AG10803 (cell line): ENCODE measurements around the gene RPH3AL.
"Not testable (repeated sequence)": the region's sequence is repeated elsewhere in the genome, so short reads cannot be mapped to it uniquely, and the experiment has no call there.

Experiments used
- DNase-seq: peaks from one replicate; pipeline ENCODE4 v3.0.0; 2010; ENCODE audit warnings: low read depth
- H3K4me3 ChIP-seq: 2 replicates; pipeline ENCODE4 v1.5.1; 2011; ENCODE audit warnings: mild to moderate bottlenecking, low read length, control low read depth
- TF ChIP-seq, protein P1 (sequence below): conservative IDR thresholded peaks from 2 replicates; pipeline ENCODE4 v1.5.1; 2011; ENCODE audit warnings: mild to moderate bottlenecking, low read length, control low read depth, inconsistent platforms

The RPH3AL gene

DNA sequence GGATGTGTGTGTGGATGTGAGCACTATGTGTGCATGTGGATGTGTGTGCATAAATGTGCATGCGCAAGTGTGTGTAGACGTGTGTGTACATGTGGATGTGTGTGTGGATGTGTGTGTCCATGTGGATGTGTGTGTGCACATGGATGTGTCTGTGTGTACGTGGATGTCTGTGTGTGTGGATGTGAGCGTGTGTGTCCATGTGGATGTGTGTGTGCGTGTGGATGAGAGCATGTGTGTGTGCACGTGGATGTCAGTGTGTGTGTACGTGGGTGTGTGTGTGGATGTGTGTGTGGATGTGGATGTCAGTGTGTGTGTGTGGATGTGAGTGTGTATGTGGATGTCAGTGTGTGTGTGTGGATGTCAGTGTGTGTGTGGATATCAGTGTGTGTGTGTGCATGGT is 107.6 kb downstream of the RPH3AL start:
- TF ChIP-seq, protein P1, sequence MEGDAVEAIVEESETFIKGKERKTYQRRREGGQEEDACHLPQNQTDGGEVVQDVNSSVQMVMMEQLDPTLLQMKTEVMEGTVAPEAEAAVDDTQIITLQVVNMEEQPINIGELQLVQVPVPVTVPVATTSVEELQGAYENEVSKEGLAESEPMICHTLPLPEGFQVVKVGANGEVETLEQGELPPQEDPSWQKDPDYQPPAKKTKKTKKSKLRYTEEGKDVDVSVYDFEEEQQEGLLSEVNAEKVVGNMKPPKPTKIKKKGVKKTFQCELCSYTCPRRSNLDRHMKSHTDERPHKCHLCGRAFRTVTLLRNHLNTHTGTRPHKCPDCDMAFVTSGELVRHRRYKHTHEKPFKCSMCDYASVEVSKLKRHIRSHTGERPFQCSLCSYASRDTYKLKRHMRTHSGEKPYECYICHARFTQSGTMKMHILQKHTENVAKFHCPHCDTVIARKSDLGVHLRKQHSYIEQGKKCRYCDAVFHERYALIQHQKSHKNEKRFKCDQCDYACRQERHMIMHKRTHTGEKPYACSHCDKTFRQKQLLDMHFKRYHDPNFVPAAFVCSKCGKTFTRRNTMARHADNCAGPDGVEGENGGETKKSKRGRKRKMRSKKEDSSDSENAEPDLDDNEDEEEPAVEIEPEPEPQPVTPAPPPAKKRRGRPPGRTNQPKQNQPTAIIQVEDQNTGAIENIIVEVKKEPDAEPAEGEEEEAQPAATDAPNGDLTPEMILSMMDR = no peak
- DNase-seq = no peak
- no peak overlapping the region for H3K4me3 ChIP-seq

DNA sequence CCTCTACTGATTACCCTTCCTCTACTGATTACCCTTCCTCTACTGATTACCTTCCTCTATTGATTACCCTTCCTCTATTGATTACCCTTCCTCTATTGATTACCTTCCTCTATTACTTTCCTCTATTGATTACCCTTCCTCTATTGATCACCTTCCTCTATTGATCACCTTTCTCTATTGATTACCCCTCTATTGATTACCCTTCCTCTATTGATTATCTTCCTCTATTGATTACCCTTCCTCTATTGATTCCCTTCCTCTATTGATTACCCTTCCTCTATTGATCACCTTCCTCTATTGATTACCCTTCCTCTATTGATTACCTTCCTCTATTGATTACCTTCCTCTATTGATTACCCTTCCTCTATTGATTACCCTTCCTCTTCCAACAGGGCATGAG is 108.7 kb downstream of the RPH3AL start:
- not testable (repeated sequence) for H3K4me3 ChIP-seq, DNase-seq

DNA sequence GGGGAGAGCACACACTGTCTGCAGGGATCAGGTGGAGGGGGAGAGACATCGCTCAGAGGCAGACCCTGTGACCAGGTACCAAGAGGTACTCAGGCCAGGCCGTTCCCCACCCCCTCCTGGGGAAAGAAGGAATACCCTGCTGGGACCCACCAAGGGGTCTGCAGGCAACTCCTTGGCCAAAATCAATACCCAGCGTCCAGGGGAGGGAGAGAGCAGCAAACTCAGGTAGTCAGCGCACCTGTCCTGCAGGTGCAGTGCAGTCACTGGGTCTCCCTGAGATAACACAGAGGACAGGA is 113.7 kb downstream of the RPH3AL start:
- TF ChIP-seq, protein P1 = no peak

DNA sequence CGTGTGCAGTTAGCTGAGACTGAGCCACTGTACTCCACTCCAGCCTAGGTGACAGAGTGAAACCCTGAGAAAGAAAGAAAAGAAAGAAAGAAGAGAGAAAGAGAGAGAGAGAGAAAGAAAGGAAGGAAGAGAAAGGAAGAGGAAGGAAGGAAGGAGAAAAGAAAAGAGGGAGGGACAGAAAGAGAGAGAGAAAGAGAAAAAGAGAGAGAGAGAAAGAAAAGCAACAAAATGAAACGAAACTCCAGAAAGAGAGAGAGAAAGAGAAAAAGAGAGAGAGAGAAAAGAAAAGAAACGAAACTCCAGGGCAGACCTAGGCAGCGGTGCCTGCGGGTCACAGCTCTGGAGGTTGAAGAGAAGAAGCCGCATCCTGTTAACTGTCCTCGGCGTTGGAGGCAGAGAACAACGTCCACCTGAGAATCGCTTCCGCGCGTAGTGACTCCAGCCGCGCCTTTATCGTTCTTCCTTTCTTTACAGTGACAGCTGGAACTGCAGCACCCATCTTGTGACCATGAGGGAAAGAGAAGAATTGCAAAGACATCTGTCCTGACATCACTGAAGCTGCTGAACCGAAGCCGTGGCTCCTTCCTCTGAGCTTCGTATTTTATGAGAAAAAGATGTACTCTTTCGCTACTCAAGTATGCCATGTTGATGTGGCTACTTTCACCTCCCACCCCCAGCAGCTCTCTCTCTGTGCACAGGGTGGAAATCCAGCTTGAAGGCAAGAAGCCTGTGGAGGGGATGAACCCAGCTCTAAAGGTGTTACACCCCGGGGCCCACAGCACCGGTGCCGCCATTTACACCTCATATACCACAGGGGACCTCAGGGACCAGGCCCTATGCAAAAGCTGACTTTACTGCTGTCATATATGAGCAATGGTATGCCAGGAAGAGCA is 114.3 kb downstream of the RPH3AL start:
- DNase-seq = no peak
- TF ChIP-seq, protein P1 = no peak
- no peak overlapping the region for H3K4me3 ChIP-seq

More for the DNA sequence above, 113.7 kb downstream of the RPH3AL start:
- DNase-seq = no peak
- H3K4me3 ChIP-seq = no peak overlapping the region

DNA sequence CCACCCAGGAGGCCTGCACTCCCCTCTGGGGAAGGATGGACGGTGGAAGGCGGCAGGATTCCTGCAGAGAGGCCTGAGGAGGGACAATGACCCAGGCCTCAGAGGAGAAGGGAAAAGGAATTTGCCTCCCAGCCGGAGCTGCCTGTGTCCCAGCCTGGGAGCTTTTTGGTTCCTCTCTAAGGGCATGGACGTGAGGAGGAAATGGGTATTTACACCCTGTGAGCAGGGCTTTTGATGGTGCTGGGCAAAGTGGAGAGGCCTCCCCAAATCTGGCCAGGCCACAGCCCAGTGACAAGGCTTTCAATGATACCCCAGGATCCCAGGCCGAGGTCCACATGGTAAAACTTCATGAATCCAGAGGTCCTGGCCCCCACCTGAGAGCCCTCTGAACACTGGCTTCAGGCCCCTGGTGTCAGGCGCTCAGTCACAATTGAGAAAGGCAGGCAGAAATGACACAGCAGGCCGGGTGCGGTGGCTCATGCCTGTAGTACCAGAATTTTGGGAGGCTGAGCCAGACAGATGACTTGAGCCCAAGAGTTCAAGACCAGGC is 115.1 kb downstream of the RPH3AL start:
- no peak overlapping the region for H3K4me3 ChIP-seq
- DNase-seq = no peak
- TF ChIP-seq, protein P1 = no peak

DNA sequence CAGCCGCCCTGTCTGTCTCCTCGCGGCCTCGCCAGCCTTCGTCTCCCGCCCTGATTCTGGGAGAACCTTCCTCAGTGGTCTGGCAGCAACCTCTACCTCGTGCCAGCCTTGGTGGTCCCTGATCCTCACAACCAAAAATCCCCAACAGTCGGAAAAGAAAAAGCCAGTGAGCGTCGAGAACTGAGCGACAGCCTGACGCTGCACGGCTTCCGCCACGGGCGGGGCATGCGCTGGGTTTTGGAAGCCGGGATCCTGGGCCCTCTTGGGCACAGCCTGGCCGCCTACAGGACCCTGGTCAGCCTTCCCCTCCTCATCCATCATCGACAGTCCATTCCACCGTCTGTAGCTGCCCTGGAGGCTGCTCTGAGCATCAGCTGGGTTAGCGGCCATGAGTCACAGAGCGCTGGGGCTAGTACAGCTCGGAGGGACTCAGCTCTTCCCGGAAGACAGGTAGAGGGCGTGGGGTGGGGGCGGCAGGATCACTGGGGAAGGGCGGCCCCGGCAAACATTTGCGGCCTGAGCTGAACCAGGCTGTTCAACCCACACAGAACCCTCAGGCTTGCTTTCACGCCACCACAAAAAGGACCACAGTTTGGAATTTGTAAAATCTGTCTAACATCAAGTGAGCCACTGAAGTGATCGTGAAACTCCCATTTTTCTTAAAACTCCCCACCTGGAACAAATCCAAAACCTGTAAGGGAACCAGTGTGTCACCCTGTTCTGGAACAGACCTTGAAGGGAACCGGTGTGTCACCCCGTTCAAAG is 115.8 kb downstream of the RPH3AL start:
- no peak overlapping the region for H3K4me3 ChIP-seq
- TF ChIP-seq, protein P1 = no peak
- DNase-seq = no peak

DNA sequence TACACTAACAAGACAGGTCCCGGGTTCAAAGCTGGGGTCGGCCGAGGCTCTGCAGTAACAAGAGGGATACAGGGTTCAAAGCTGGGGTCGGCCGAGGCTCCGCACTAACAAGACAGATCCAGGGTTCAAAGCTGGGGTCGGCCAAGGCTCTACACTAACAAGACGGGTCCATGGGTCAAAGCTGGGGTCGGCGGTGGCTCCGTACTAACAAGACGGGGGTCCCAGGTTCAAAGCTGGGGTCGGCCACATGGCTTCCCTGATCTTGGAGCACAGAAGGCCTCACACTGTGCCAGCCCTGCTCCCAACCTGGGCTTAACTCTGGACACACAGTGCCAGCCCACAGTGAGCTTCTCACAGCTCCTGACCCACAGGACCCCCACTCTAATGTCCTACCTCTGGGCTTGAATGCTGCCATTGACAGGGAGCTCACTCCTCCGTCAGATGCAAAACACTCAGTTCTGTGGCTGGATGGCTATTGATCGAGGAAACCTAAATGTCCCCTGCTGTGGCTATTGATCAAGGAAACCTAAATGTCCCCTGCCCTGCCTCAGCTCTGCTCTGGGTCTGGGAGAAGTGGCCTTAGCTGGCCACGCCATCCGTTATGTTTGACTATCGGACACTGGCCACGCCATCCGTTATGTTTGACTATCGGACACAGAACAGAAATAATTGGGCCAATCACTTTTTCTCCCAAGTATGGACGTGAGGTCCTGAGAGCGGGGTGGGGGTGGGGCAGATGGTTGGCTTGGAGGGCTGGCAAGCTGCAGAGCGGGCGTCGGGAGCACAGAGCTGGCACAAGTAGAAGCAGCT is 116.6 kb downstream of the RPH3AL start:
- TF ChIP-seq, protein P1 = no peak
- DNase-seq = no peak

DNA sequence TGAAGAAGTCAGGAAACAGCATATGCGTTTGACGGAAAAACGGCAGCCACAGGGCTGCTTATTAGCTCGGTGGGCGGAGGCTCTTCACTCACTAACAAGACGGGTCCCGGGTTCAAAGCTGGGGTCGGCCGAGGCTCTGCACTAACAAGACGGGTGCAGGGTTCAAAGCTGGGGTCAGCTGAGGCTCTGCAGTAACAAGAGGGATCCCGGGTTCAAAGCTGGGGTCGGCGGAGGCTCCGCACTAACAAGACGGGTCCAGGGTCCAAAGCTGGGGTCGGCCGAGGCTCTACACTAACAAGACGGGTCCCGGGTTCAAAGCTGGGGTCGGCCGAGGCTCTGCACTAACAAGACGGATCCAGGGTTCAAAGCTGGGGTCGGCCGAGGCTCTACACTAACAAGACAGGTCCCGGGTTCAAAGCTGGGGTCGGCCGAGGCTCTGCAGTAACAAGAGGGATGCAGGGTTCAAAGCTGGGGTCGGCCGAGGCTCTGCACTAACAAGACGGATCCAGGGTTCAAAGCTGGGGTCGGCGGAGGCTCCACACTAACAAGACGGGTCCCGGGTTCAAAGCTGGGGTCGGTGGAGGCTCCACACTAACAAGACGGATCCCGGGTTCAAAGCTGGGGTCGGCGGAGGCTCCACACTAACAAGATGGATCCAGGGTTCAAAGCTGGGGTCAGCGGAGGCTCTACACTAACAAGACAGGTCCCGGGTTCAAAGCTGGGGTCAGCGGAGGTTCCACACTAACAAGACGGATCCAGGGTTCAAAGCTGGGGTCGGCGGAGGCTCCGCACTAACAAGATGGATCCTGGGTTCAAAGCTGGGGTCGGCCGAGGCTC is 117.4 kb downstream of the RPH3AL start:
- not testable (repeated sequence) for DNase-seq, H3K4me3 ChIP-seq

More for the DNA sequence above, 116.6 kb downstream of the RPH3AL start:
- no peak overlapping the region for H3K4me3 ChIP-seq

DNA sequence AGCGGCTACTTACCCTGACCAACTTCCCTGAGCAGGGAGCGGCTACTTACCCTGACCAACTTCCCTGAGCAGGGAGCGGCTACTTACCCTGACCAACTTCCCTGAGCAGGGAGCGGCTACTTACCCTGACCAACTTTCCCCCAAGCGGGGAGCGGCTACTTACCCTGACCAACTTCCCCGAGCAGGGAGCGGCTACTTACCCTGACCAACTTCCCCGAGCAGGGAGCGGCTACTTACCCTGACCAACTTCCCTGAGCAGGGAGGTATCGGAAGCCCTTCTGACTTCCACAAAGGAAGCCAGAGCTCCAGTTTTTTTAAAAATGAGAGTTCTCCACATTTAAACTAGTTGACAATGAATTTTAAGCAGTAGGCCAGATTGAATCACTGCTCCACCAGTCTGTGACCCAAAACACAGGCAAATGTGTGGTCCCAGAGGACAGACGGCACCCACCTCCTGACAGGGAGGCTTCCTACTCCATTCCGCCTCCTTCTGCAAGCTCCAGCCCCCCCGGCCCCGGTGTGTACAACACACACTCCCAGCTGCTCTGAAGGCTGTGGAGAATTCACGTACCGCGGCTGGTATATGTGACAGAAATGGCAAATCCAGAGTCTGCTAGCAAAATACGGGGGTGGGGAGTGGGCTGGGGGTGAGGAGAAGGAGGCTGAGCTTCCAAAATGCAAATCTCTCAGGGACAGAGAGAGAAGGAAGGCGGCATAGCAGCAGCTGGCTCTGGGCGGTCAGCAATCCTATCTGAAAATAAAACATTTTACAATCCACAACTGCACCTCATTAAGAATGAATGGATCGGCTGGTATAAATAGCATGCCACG is 118.2 kb downstream of the RPH3AL start:
- H3K4me3 ChIP-seq, DNase-seq: not testable (repeated sequence)
